ENCODE data around the gene FBXO24. TPM values are rescaled to one million over a fixed set of nuclear protein-coding genes. Genes with fewer than 3 reads are reported as not detected.

The FBXO24 gene
- polyA plus RNA-seq, 1 donor (not counting 4 experiments of a cell fraction or from before 2014, with no cell fraction given), result 0.22 TPM

GRCh38 chr7:100546129-100546925 is 39.8 kb upstream of the FBXO24 start:
- peaks cover 17% of the 10 kb centered on the region for H3K4me1 ChIP-seq (ENCODE audit: control insufficient read depth, extremely low read depth, insufficient read depth, low read length)
- H2AFZ ChIP-seq (ENCODE audit: control insufficient read depth, low read length), result no peak overlapping the region
- H3K9ac ChIP-seq (ENCODE audit: control insufficient read depth, extremely low read depth, insufficient read depth, low read length), result peak overlapping the region; percentile 55
- FAIRE-seq (no peak), DNase-seq (ENCODE audit: low read depth, low spot score) (no peak)
- no peaks in the 10 kb centered on the region for H3K79me2 ChIP-seq (ENCODE audit: control insufficient read depth, insufficient read depth, low read length)
- TF ChIP-seq EZH2 (IDR thresholded peaks at IDR 0.05; ENCODE audit: low read length) (no peak), CTCF (optimal IDR thresholded peaks at IDR 0.05 in 1 of 3, IDR thresholded peaks at IDR 0.05 in 1 of 3, conservative IDR thresholded peaks at IDR 0.05 in 1 of 3; ENCODE audit: extremely low read depth in 1 of 3, insufficient read depth in 2 of 3, low read length in 3 of 3) (no peak)
- no peaks in the 10 kb centered on the region for H3K9me1 ChIP-seq (ENCODE audit: control insufficient read depth, extremely low read depth, insufficient read depth, low read length)
- dilution Hi-C loops (cut with MboI; ENCODE audit: extremely low pct_ligation_motif_present, low sequenced_read_pairs), result no loop called here
- H3K27me3 ChIP-seq (ENCODE audit: control insufficient read depth, extremely low read depth, insufficient read depth, low read length), result no peaks in the 10 kb centered on the region
- H3K36me3 ChIP-seq (ENCODE audit: control insufficient read depth in 2 of 2, extremely low read depth in 1 of 2, insufficient read depth in 2 of 2, low read length in 2 of 2), result peaks cover 0 to 3% of the 10 kb centered on the region in 2 experiments
- peak overlapping the region; percentile 68 for H3K27ac ChIP-seq (ENCODE audit: control insufficient read depth, insufficient read depth, low read length)
- H3K9me3 ChIP-seq (ENCODE audit: control insufficient read depth, low read depth, low read length), result no peaks in the 10 kb centered on the region
- no peak overlapping the region for H3K4me3 ChIP-seq (ENCODE audit: control insufficient read depth in 2 of 3, extremely low read depth in 1 of 3, insufficient read depth in 2 of 3, low read depth in 1 of 3, low read length in 3 of 3)
- no peak overlapping the region for H3K4me2 ChIP-seq (ENCODE audit: control insufficient read depth, extremely low read depth, insufficient read depth, low read depth, low read length)
- H4K20me1 ChIP-seq (ENCODE audit: control insufficient read depth, extremely low read depth, insufficient read depth, low read length), result no peaks in the 10 kb centered on the region

- H4K20me1 ChIP-seq (ENCODE audit: control insufficient read depth, extremely low read depth, insufficient read depth, low read length), result no peaks in the 10 kb centered on the region
- H3K27ac ChIP-seq (ENCODE audit: control insufficient read depth, insufficient read depth, low read length), result no peak overlapping the region
- no peaks in the 10 kb centered on the region for H3K27me3 ChIP-seq (ENCODE audit: control insufficient read depth, extremely low read depth, insufficient read depth, low read length)
- no peaks in the 10 kb centered on the region for H3K79me2 ChIP-seq (ENCODE audit: control insufficient read depth, insufficient read depth, low read length)
- no peak overlapping the region for H2AFZ ChIP-seq (ENCODE audit: control insufficient read depth, low read length)
- DNase-seq (ENCODE audit: low read depth, low spot score) (no peak), FAIRE-seq (no peak)
- no peak overlapping the region for H3K9ac ChIP-seq (ENCODE audit: control insufficient read depth, extremely low read depth, insufficient read depth, low read length)
- peaks cover 17% of the 10 kb centered on the region for H3K4me1 ChIP-seq (ENCODE audit: control insufficient read depth, extremely low read depth, insufficient read depth, low read length)
- dilution Hi-C loops (cut with MboI; ENCODE audit: extremely low pct_ligation_motif_present, low sequenced_read_pairs), result no loop called here
- H3K9me3 ChIP-seq (ENCODE audit: control insufficient read depth, low read depth, low read length), result no peaks in the 10 kb centered on the region
- TF ChIP-seq CTCF (optimal IDR thresholded peaks at IDR 0.05 in 1 of 3, IDR thresholded peaks at IDR 0.05 in 1 of 3, conservative IDR thresholded peaks at IDR 0.05 in 1 of 3; ENCODE audit: extremely low read depth in 1 of 3, insufficient read depth in 2 of 3, low read length in 3 of 3) (no peak), EZH2 (IDR thresholded peaks at IDR 0.05; ENCODE audit: low read length) (no peak)
- no peak overlapping the region for H3K4me2 ChIP-seq (ENCODE audit: control insufficient read depth, extremely low read depth, insufficient read depth, low read depth, low read length)
- no peak overlapping the region for H3K4me3 ChIP-seq (ENCODE audit: control insufficient read depth in 2 of 3, extremely low read depth in 1 of 3, insufficient read depth in 2 of 3, low read depth in 1 of 3, low read length in 3 of 3)
- H3K9me1 ChIP-seq (ENCODE audit: control insufficient read depth, extremely low read depth, insufficient read depth, low read length), result no peaks in the 10 kb centered on the region
- peaks cover 0 to 3% of the 10 kb centered on the region in 2 experiments for H3K36me3 ChIP-seq (ENCODE audit: control insufficient read depth in 2 of 2, extremely low read depth in 1 of 2, insufficient read depth in 2 of 2, low read length in 2 of 2)
Measured at GRCh38 chr7:100546926-100547800, 39.0 kb upstream of the FBXO24 start.
